GM23338 (cell line): ENCODE data around the gene OTUD1. TPM values are rescaled to one million over a fixed set of nuclear protein-coding genes. Genes with fewer than 3 reads are reported as not detected.

Source experiments
- ATAC-seq: fragments of 200-7000 bp; cut with Tn5 transposase; 3 replicates; pipeline ENCODE4 v1.9.1; 2020
- DNase-seq: peaks from one replicate; pipeline ENCODE4 v3.0.0-alpha.2; 2015; ENCODE audit warnings: low spot score
- H2AFZ ChIP-seq: fragments of 200-600 bp; sonication (generic); 2 replicates; pipeline ENCODE4 v1.8.0; 2016; ENCODE audit warnings: antibody characterized with exemption, mild to moderate bottlenecking, moderate library complexity
- H3F3A ChIP-seq: fragments of 200-600 bp; sonication (generic); replicated peaks from 2 replicates; pipeline ENCODE4 v1.8.0; 2017; ENCODE audit warnings: antibody characterized with exemption, mixed run types, low read depth
- H3K27ac ChIP-seq: fragments of 200-600 bp; sonication (generic); 2 replicates; pipeline ENCODE4 v1.6.1; 2016; ENCODE audit warnings: low read depth
- H3K27me3 ChIP-seq: fragments of 200-600 bp; sonication (generic); 2 replicates; pipeline ENCODE4 v1.8.0; 2016; ENCODE audit warnings: mild to moderate bottlenecking, mixed run types, moderate library complexity; ENCODE audit not compliant: insufficient read depth
- H3K36me3 ChIP-seq: fragments of 200-600 bp; sonication (generic); 2 replicates; pipeline ENCODE4 v1.8.0; 2016; ENCODE audit warnings: mild to moderate bottlenecking; ENCODE audit not compliant: insufficient read depth
- H3K4me1 ChIP-seq: fragments of 200-600 bp; sonication (generic); 2 replicates; pipeline ENCODE4 v1.8.0; 2016; ENCODE audit warnings: mild to moderate bottlenecking, moderate library complexity; ENCODE audit not compliant: insufficient read depth
- H3K4me2 ChIP-seq: fragments of 200-600 bp; sonication (generic); 2 replicates; pipeline ENCODE4 v1.7.1; 2017; ENCODE audit warnings: mixed run types
- H3K4me3 ChIP-seq: fragments of 200-600 bp; sonication (generic); 2 replicates; pipeline ENCODE4 v1.6.1; 2016; ENCODE audit warnings: mixed run types
- H3K79me2 ChIP-seq: fragments of 200-600 bp; sonication (generic); replicated peaks from 2 replicates; pipeline ENCODE4 v1.8.0; 2017; ENCODE audit warnings: mild to moderate bottlenecking; ENCODE audit not compliant: insufficient read depth
- H3K9me2 ChIP-seq: fragments of 200-600 bp; sonication (generic); 2 replicates; pipeline ENCODE4 v1.8.0; 2017; ENCODE audit not compliant: insufficient read depth
- H4K20me1 ChIP-seq: fragments of 200-600 bp; sonication (generic); replicated peaks from 2 replicates; pipeline ENCODE4 v1.8.0; 2017; ENCODE audit warnings: mild to moderate bottlenecking; ENCODE audit not compliant: insufficient read depth
- H3K27ac Mint-ChIP-seq: 2 replicates; pipeline ENCODE4 v1.8.0; 2020; ENCODE audit warnings: inconsistent platforms, mild to moderate bottlenecking, moderate library complexity, mixed read lengths
- H3K27me3 Mint-ChIP-seq: 3 replicates; pipeline ENCODE4 v1.8.0; 2022; ENCODE audit warnings: low read depth, mild to moderate bottlenecking, moderate library complexity, mixed read lengths, inconsistent platforms; ENCODE audit not compliant: insufficient read depth, poor library complexity
- H3K36me3 Mint-ChIP-seq: 3 replicates; pipeline ENCODE4 v1.8.0; 2021; ENCODE audit warnings: low read depth, mild to moderate bottlenecking, inconsistent platforms, moderate library complexity, mixed read lengths
- H3K4me1 Mint-ChIP-seq: 3 replicates; pipeline ENCODE4 v1.8.0; 2020; ENCODE audit warnings: mild to moderate bottlenecking, inconsistent platforms, mixed read lengths
- H3K4me3 Mint-ChIP-seq: 3 replicates; pipeline ENCODE4 v1.8.0; 2021; ENCODE audit warnings: moderate library complexity, mild to moderate bottlenecking, inconsistent platforms, mixed read lengths
- H3K9me3 Mint-ChIP-seq: 3 replicates; pipeline ENCODE4 v1.8.0; 2020; ENCODE audit warnings: moderate library complexity, mild to moderate bottlenecking, inconsistent platforms, mixed read lengths
- CREB1 ChIP-seq: fragments of 250-450 bp; sonication (Bioruptor Pico); IDR thresholded peaks from 2 replicates; pipeline ENCODE4 v1.5.0; 2020; ENCODE audit warnings: low read depth, mild to moderate bottlenecking, moderate library complexity
- CTCF ChIP-seq, 2 experiments: fragments of 200-600 bp in 1 of 2; sonication (generic) in 1 of 2; conservative IDR thresholded peaks; 2 replicates each; pipeline versions ENCODE4 v1.5.1 to v1.6.1; 2016 to 2017; ENCODE audit warnings: antibody characterized with exemption in 2 of 2, low read depth in 2 of 2, mild to moderate bottlenecking in 2 of 2, moderate library complexity in 1 of 2
- ETS1 ChIP-seq: IDR thresholded peaks from 2 replicates; pipeline ENCODE4 v1.6.1; 2016; ENCODE audit warnings: antibody characterized with exemption
- EZH2 ChIP-seq: fragments of 200-600 bp; sonication (generic); IDR thresholded peaks from one replicate; pipeline ENCODE4 v1.8.0; 2017; ENCODE audit warnings: antibody characterized with exemption, mild to moderate bottlenecking, low read depth; ENCODE audit not compliant: unreplicated experiment
- EZH2phosphoT487 ChIP-seq: fragments of 200-600 bp; sonication (generic); IDR thresholded peaks from one replicate; pipeline ENCODE4 v1.8.1; 2018; ENCODE audit warnings: antibody characterized with exemption; ENCODE audit not compliant: unreplicated experiment
- JUNB ChIP-seq: IDR thresholded peaks from one replicate; pipeline ENCODE4 v1.6.1; 2016; ENCODE audit warnings: antibody characterized with exemption; ENCODE audit not compliant: unreplicated experiment
- REST ChIP-seq: IDR thresholded peaks from one replicate; pipeline ENCODE4 v1.6.1; 2018; ENCODE audit warnings: antibody characterized with exemption; ENCODE audit not compliant: unreplicated experiment
- STAT1 ChIP-seq: IDR thresholded peaks from one replicate; pipeline ENCODE4 v1.6.1; 2016; ENCODE audit warnings: antibody characterized with exemption; ENCODE audit not compliant: unreplicated experiment
- ZNF114 ChIP-seq: fragments of 250-450 bp; sonication (Bioruptor Pico); IDR thresholded peaks from 2 replicates; pipeline ENCODE4 v1.5.0; 2020; ENCODE audit warnings: mild to moderate bottlenecking, moderate library complexity
- ZNF462 ChIP-seq: fragments of 250-450 bp; sonication (Bioruptor Pico); IDR thresholded peaks from 2 replicates; pipeline ENCODE4 v1.5.0; 2020; ENCODE audit warnings: mild to moderate bottlenecking, moderate library complexity
- polyA plus RNA-seq: library from polyadenylated mRNA; unstranded; fragments of >200 nt; fragmentation: Nextera tagmentation; extraction: Ambion mirVana; gene quantifications from 2 replicates; pipeline ENCODE4 v1.2.1, GENCODE V29; 2016
- total RNA-seq: library from RNA; depleted of rRNA; stranded (reverse); fragments of >200 nt; shearing (Covaris generic); gene quantifications from 2 replicates; pipeline ENCODE4 v1.2.3, GENCODE V29; 2014

The OTUD1 gene
- total and polyA plus RNA-seq, 2 experiments from 2014 or later: 2.5 to 8.3 TPM

- Histone ChIP-seq H4K20me1 (peaks cover 4% of the 10 kb centered on the region; the same call in 1 of the 2 replicates), H3F3A (no peaks in the 10 kb centered on the region; the same call in 1 of the 2 replicates), H3K4me3 (peak overlapping the region; percentile 80), H3K79me2 (peaks cover 23% of the 10 kb centered on the region), H3K4me1 (peaks cover 18% of the 10 kb centered on the region), H3K9me2 (no peaks in the 10 kb centered on the region), H3K36me3 (no peaks in the 10 kb centered on the region), H2AFZ (peak overlapping the region; percentile 69), H3K27me3 (peaks cover 12% of the 10 kb centered on the region), H3K27ac (0 out of 2 replicates have a peak overlapping the region, but pooled peaks have one; percentile 64), H3K4me2 (peak overlapping the region; percentile 77)
- Mint-ChIP-seq H3K9me3 (peaks cover 6% of the 10 kb centered on the region; the same call in 1 of the 3 replicates), H3K27me3 (peaks cover 8% of the 10 kb centered on the region), H3K4me1 (peaks cover 22% of the 10 kb centered on the region), H3K27ac (peak overlapping the region; percentile 74), H3K36me3 (peaks cover 7% of the 10 kb centered on the region; the same call in 2 of the 3 replicates), H3K4me3 (peak overlapping the region; percentile 79)
- no peak; the same call in 1 of the 3 replicates for ATAC-seq
- TF ChIP-seq JUNB (no peak), CTCF (conservative IDR thresholded peaks at IDR 0.05; ENCODE audit: low read depth in 2 of 2) (no peak), EZH2 (no peak), ZNF114 (CRISPR knock-in tag) (no peak), REST (no peak), ETS1 (no peak), CREB1 (CRISPR knock-in tag) (no peak), EZH2phosphoT487 (no peak), STAT1 (no peak), ZNF462 (CRISPR knock-in tag) (no peak)
- no peak for DNase-seq
Observed at GRCh38 chr10:23437963-23438546, 820 bp upstream of the OTUD1 start.
